ENCODE results near the gene TMEM135.

GRCh38 chr11:87201376-87201775 is 163.6 kb downstream of the TMEM135 start:
- TF ChIP-seq EZH2 (IDR thresholded peaks at IDR 0.05; ENCODE audit: insufficient read depth, poor library complexity, severe bottlenecking) (no peak), EZH2phosphoT487 (IDR thresholded peaks at IDR 0.05; ENCODE audit: insufficient read depth, low read depth) (no peak)
